Adrenal gland (tissue), 12 donors: ENCODE results near the gene GRAMD1A. TPM values are rescaled to one million over a fixed set of nuclear protein-coding genes. Genes with fewer than 3 reads are reported as not detected.

Experiments
- DNase-seq, 7 donors: peaks; one replicate each; pipeline ENCODE4 v3.0.0-alpha.2; 2019 to 2020
- H3K27ac ChIP-seq, 5 donors: fragments of 200-600 bp; sonication (generic) in 4 of 5; 1 replicate in 3 of 5; 2 replicates in 2 of 5; pipeline versions ENCODE4 v1.5.1 to v1.8.0; 2016 to 2020; ENCODE audit warnings: mild to moderate bottlenecking in 1 of 5
- H3K27me3 ChIP-seq: fragments of 200-600 bp; 2 replicates; pipeline ENCODE4 v1.8.0; 2021
- H3K36me3 ChIP-seq, 2 donors: fragments of 200-600 bp; replicated peaks in 1 of 2; 1 replicate in 1 of 2; 2 replicates in 1 of 2; pipeline versions ENCODE4 v1.5.1 to v1.8.0; 2018 to 2022
- H3K4me1 ChIP-seq, 2 donors: fragments of 200-600 bp; replicated peaks in 1 of 2; 1 replicate in 1 of 2; 2 replicates in 1 of 2; pipeline versions ENCODE4 v1.5.1 to v1.8.0; 2018 to 2021
- H3K4me3 ChIP-seq, 4 donors: fragments of 200-600 bp; sonication (generic) in 3 of 4; one replicate each; pipeline ENCODE4 v1.5.1; 2016 to 2018
- H3K9me3 ChIP-seq, 3 donors: fragments of 200-600 bp; sonication (generic) in 1 of 3; replicated peaks in 1 of 3; 1 replicate in 2 of 3; 2 replicates in 1 of 3; pipeline versions ENCODE4 v1.5.1 to v1.8.0; 2016 to 2021
- POLR2A ChIP-seq, 2 donors: fragments of 450-650 bp; IDR thresholded peaks; one replicate each; pipeline ENCODE4 v1.6.1; 2017; ENCODE audit warnings: antibody characterized with exemption in 2 of 2, mild to moderate bottlenecking in 2 of 2, moderate library complexity in 1 of 2
- WGBS, 4 donors: extraction: QIAGEN DNeasy Blood & Tissue Kit in 2 of 4; methylation state at CpG; one replicate each; pipeline versions ENCODE4 v1.1.5 to v1.1.7; 2013 to 2017; 5-methylcytosine and 5-hydroxymethylcytosine counted together
- intact Hi-C, 2 donors: fragments of 100-400 bp; cut with DNase I; formaldehyde crosslinking; loops; one replicate each; pipeline versions ENCODE4 v1.14.1 to v1.15.0; 2022 to 2023
- polyA plus RNA-seq, 3 donors: library from polyadenylated mRNA; stranded (reverse); fragments of 200-250 nt in 2 of 3; fragments of 350-450 nt in 1 of 3; fragmentation: Illumina TruSeq in 1 of 3; extraction: RNeasy Lipid Tissue Mini Kit (QIAGEN cat#74804) in 1 of 3; gene quantifications; one replicate each; pipeline ENCODE4 v1.2.3, GENCODE V29; 2013 to 2014
- total RNA-seq, 9 donors: library from RNA; depleted of rRNA in 4 of 9; stranded (reverse); fragments of >200 nt in 4 of 9; fragments of 120-200 nt in 1 of 9; fragmentation: NEBNext Ultra II Directional in 1 of 9; extraction: Animal tissue kit (Norgen Biotek cat#: 25700) in 1 of 9; gene quantifications; one replicate each; pipeline versions ENCODE4 v1.1.0 to v1.2.4, GENCODE V29; 2013 to 2023
- TF ChIP-seq, protein P1 (sequence below), 6 experiments: fragments of 450-650 bp in 4 of 6; fragments of 200-600 bp in 2 of 6; sonication (generic) in 1 of 6; IDR thresholded peaks; 1 replicate in 5 of 6; 2 replicates in 1 of 6; pipeline versions ENCODE4 v1.5.1 to v1.8.0; 2016 to 2021; ENCODE audit warnings: antibody characterized with exemption in 6 of 6, mild to moderate bottlenecking in 2 of 6, moderate library complexity in 1 of 6
- donor health status: healthy with polysubstance abuse.
- donor health status: Bipolar disorder and iron deficiency.
- donor health status: DM: yes; HTN: yes; CAD: no.
- donor health status: DM: no; HTN: no; CAD: no.
- donor health status: DM: no; HTN: no; CAD: no.
- donor health status: DM: yes; HTN: yes; CAD: no.

Gene GRAMD1A
- total and polyA plus RNA-seq, 12 donors = 31.2 to 125 (median 77.2) TPM

GRCh38 chr19:35070471-35070870 is 70.3 kb downstream of the GRAMD1A start:
- no peak overlapping the region for H3K27ac ChIP-seq
- no peak for DNase-seq
- H3K9me3 ChIP-seq = no peaks in the 10 kb centered on the region
- 64 to 80% (median 72%) methylated on average over 2 to 3 of the region's 3 CpGs for WGBS, 4 donors
- H3K27me3 ChIP-seq = peaks cover under 1% of the 10 kb centered on the region
- intact Hi-C loops = no loop called here
- H3K4me1 ChIP-seq = no peaks in the 10 kb centered on the region
- no peaks in the 10 kb centered on the region for H3K36me3 ChIP-seq
- no peak for TF ChIP-seq POLR2A (IDR thresholded peaks at IDR 0.05)
- TF ChIP-seq, protein P1, sequence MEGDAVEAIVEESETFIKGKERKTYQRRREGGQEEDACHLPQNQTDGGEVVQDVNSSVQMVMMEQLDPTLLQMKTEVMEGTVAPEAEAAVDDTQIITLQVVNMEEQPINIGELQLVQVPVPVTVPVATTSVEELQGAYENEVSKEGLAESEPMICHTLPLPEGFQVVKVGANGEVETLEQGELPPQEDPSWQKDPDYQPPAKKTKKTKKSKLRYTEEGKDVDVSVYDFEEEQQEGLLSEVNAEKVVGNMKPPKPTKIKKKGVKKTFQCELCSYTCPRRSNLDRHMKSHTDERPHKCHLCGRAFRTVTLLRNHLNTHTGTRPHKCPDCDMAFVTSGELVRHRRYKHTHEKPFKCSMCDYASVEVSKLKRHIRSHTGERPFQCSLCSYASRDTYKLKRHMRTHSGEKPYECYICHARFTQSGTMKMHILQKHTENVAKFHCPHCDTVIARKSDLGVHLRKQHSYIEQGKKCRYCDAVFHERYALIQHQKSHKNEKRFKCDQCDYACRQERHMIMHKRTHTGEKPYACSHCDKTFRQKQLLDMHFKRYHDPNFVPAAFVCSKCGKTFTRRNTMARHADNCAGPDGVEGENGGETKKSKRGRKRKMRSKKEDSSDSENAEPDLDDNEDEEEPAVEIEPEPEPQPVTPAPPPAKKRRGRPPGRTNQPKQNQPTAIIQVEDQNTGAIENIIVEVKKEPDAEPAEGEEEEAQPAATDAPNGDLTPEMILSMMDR (IDR thresholded peaks at IDR 0.05) = no peak
- no peak overlapping the region for H3K4me3 ChIP-seq

DNA sequence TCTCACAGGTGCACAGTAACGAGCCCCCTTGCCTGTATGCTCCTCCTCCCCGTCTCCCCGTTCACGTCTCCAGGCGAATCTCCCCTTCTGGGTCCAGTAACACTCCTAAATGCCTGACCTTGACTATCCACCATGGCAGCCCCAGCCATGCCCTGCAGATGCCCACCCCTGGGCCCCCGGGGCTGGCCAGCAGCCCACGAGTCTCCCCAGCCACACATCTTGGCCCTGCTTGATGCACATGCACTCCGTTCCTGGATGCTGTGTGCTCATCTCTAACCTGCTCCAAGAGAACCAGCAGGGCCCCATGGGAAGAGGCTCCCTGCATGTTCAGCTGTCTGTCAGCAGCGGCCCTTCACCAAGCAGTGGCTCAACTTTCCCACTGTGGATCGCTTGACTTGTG is 73.4 kb downstream of the GRAMD1A start:
- 61 to 80% (median 75%) methylated on average over 10 of the region's 10 CpGs for WGBS, 4 donors
- DNase-seq = no peak
- TF ChIP-seq POLR2A (IDR thresholded peaks at IDR 0.05) = no peak
- TF ChIP-seq, protein P1 (IDR thresholded peaks at IDR 0.05) = no peak
- Histone ChIP-seq H3K27ac (no peak overlapping the region), H3K4me1 (no peaks in the 10 kb centered on the region), H3K27me3 (peaks cover 3% of the 10 kb centered on the region), H3K9me3 (no peaks in the 10 kb centered on the region), H3K4me3 (no peak overlapping the region), H3K36me3 (no peaks in the 10 kb centered on the region)
- intact Hi-C loops = no loop called here

- Histone ChIP-seq H3K4me1 (no peaks in the 10 kb centered on the region), H3K4me3 (no peak overlapping the region), H3K27me3 (peaks cover 3% of the 10 kb centered on the region), H3K9me3 (no peaks in the 10 kb centered on the region), H3K27ac (no peak overlapping the region), H3K36me3 (no peaks in the 10 kb centered on the region)
- TF ChIP-seq, protein P1 (IDR thresholded peaks at IDR 0.05) = no peak
- no peak for TF ChIP-seq POLR2A (IDR thresholded peaks at IDR 0.05)
- WGBS, 4 donors = 73 to 100% (median 84%) methylated on average over 1 to 8 of the region's 8 CpGs
- no peak for DNase-seq
- intact Hi-C loops = no loop called here
These were observed 73.8 kb downstream of the GRAMD1A start for GRCh38 chr19:35073941-35074340.

GRCh38 chr19:35074426-35075201 is 74.5 kb downstream of the GRAMD1A start:
- Histone ChIP-seq H3K27me3 (peaks cover 3% of the 10 kb centered on the region), H3K36me3 (no peaks in the 10 kb centered on the region), H3K4me1 (no peaks in the 10 kb centered on the region), H3K9me3 (no peaks in the 10 kb centered on the region), H3K27ac (no peak overlapping the region), H3K4me3 (no peak overlapping the region)
- intact Hi-C loops = no loop called here
- DNase-seq = no peak
- WGBS, 4 donors = 83 to 90% (median 87%) methylated on average over 12 to 21 of the region's 21 CpGs
- TF ChIP-seq POLR2A (IDR thresholded peaks at IDR 0.05) = no peak
- TF ChIP-seq, protein P1 (IDR thresholded peaks at IDR 0.05) = no peak
